Uterus (tissue), 4 donors: ENCODE results near the gene RIC8B. TPM values are rescaled to one million over a fixed set of nuclear protein-coding genes. Genes with fewer than 3 reads are reported as not detected.

Experiments
- DNase-seq, 2 donors: peaks; one replicate each; pipeline ENCODE4 v3.0.0-alpha.2; 2019 to 2020
- H3K27ac ChIP-seq, 2 donors: fragments of 200-600 bp; sonication (generic); 1 replicate in 1 of 2; 2 replicates in 1 of 2; pipeline ENCODE4 v1.5.1; 2016 to 2018
- H3K27me3 ChIP-seq, 2 donors: fragments of 200-600 bp; sonication (generic); one replicate each; pipeline ENCODE4 v1.5.1; 2018 to 2019; ENCODE audit warnings: control low read depth in 1 of 2
- H3K36me3 ChIP-seq, 2 donors: fragments of 200-600 bp; sonication (generic); one replicate each; pipeline ENCODE4 v1.5.1; 2019; ENCODE audit warnings: control low read depth in 1 of 2
- H3K4me1 ChIP-seq, 2 donors: fragments of 200-600 bp; sonication (generic); one replicate each; pipeline ENCODE4 v1.5.1; 2018 to 2019; ENCODE audit warnings: control low read depth in 1 of 2
- H3K4me3 ChIP-seq, 2 donors: fragments of 200-600 bp; sonication (generic); 1 replicate in 1 of 2; 2 replicates in 1 of 2; pipeline ENCODE4 v1.5.1; 2018 to 2019; ENCODE audit warnings: mild to moderate bottlenecking in 1 of 2
- H3K9me3 ChIP-seq, 2 donors: fragments of 200-600 bp; sonication (generic); one replicate each; pipeline ENCODE4 v1.5.1; 2019; ENCODE audit warnings: control low read depth in 1 of 2
- CTCF ChIP-seq, 4 experiments: fragments of 200-600 bp in 2 of 4; fragments of 450-650 bp in 2 of 4; sonication (generic) in 2 of 4; IDR thresholded peaks; one replicate each; pipeline ENCODE4 v1.5.1; 2016 to 2019; ENCODE audit warnings: antibody characterized with exemption in 4 of 4, mild to moderate bottlenecking in 2 of 4, moderate library complexity in 1 of 4
- POLR2A ChIP-seq, 2 donors: fragments of 450-650 bp; IDR thresholded peaks; one replicate each; pipeline ENCODE4 v1.6.1; 2016; ENCODE audit warnings: antibody characterized with exemption in 2 of 2, mild to moderate bottlenecking in 1 of 2, moderate library complexity in 1 of 2
- intact Hi-C: fragments of 100-400 bp; cut with DNase I; formaldehyde crosslinking; loops from one replicate; pipeline ENCODE4 v1.15.1; 2023; ENCODE audit warnings: low total_unique reads
- total RNA-seq, 4 donors: library from RNA; depleted of rRNA in 3 of 4; stranded (reverse); fragments of >200 nt in 3 of 4; gene quantifications; one replicate each; pipeline versions ENCODE4 v1.1.0 to v1.2.4, GENCODE V29; 2014 to 2023
- donor health status: DM: yes; HTN: yes; CAD: no.

Gene RIC8B
- total RNA-seq, 4 donors from 2014 or later, result 23.1 to 49.7 (median 34.0) TPM

- no peak for DNase-seq
These were observed 9.0 kb downstream of the RIC8B start for GRCh38 chr12:106783515-106783914.

GRCh38 chr12:106790020-106790419 is 15.5 kb downstream of the RIC8B start:
- Histone ChIP-seq H3K36me3 (no peaks in the 10 kb centered on the region), H3K27me3 (no peaks in the 10 kb centered on the region), H3K4me3 (no peak overlapping the region), H3K27ac (no peak overlapping the region), H3K4me1 (no peaks in the 10 kb centered on the region), H3K9me3 (no peaks in the 10 kb centered on the region)
- no peak for DNase-seq
- intact Hi-C loops, result no loop called here
- TF ChIP-seq POLR2A (IDR thresholded peaks at IDR 0.05) (no peak), CTCF (IDR thresholded peaks at IDR 0.05) (no peak)

More at GRCh38 chr12:106783515-106783914, 9.0 kb downstream of the RIC8B start:
- Histone ChIP-seq H3K27me3 (no peaks in the 10 kb centered on the region), H3K9me3 (no peaks in the 10 kb centered on the region), H3K4me1 (no peaks in the 10 kb centered on the region), H3K4me3 (no peak overlapping the region), H3K27ac (no peak overlapping the region), H3K36me3 (no peaks in the 10 kb centered on the region)
- intact Hi-C loops, result no loop called here
- no peak for TF ChIP-seq CTCF (IDR thresholded peaks at IDR 0.05)
- TF ChIP-seq POLR2A (IDR thresholded peaks at IDR 0.05), result no peak

GRCh38 chr12:106791531-106791930 is 17.0 kb downstream of the RIC8B start:
- H3K27me3 ChIP-seq, result no peaks in the 10 kb centered on the region
- H3K4me3 ChIP-seq, result no peak overlapping the region
- no peak for TF ChIP-seq POLR2A (IDR thresholded peaks at IDR 0.05)
- no peak for TF ChIP-seq CTCF (IDR thresholded peaks at IDR 0.05)
- H3K9me3 ChIP-seq, result no peaks in the 10 kb centered on the region
- H3K4me1 ChIP-seq, result no peaks in the 10 kb centered on the region
- no peaks in the 10 kb centered on the region for H3K36me3 ChIP-seq
- intact Hi-C loops, result no loop called here
- DNase-seq, result no peak
- H3K27ac ChIP-seq, result no peak overlapping the region

- Histone ChIP-seq H3K27me3 (no peaks in the 10 kb centered on the region), H3K4me1 (no peaks in the 10 kb centered on the region), H3K9me3 (no peaks in the 10 kb centered on the region), H3K27ac (no peak overlapping the region), H3K36me3 (no peaks in the 10 kb centered on the region), H3K4me3 (no peak overlapping the region)
- DNase-seq, result no peak
- TF ChIP-seq POLR2A (IDR thresholded peaks at IDR 0.05) (no peak), CTCF (IDR thresholded peaks at IDR 0.05) (no peak)
- intact Hi-C loops, result no loop called here
These were observed 19.9 kb downstream of the RIC8B start for GRCh38 chr12:106794369-106794768.

- Histone ChIP-seq H3K27ac (no peak overlapping the region), H3K9me3 (no peaks in the 10 kb centered on the region), H3K4me1 (no peaks in the 10 kb centered on the region), H3K4me3 (no peak overlapping the region), H3K36me3 (no peaks in the 10 kb centered on the region), H3K27me3 (no peaks in the 10 kb centered on the region)
- TF ChIP-seq POLR2A (IDR thresholded peaks at IDR 0.05) (no peak), CTCF (IDR thresholded peaks at IDR 0.05) (no peak)
- no peak for DNase-seq
- intact Hi-C loops, result no loop called here
These were observed 26.8 kb downstream of the RIC8B start for GRCh38 chr12:106801167-106801708.
